Activated naive CD8-positive, alpha-beta T cell treated with anti-CD3 and anti-CD28 coated beads, Interleukin-2, amount 50 U/mL, for 16 hours (primary cell): ENCODE data around the gene WLS.

Source experiments
- DNase-seq: peaks from one replicate; pipeline ENCODE4 v3.0.0-alpha.2; 2020; ENCODE audit warnings: low read depth, low spot score

Gene WLS

DNA sequence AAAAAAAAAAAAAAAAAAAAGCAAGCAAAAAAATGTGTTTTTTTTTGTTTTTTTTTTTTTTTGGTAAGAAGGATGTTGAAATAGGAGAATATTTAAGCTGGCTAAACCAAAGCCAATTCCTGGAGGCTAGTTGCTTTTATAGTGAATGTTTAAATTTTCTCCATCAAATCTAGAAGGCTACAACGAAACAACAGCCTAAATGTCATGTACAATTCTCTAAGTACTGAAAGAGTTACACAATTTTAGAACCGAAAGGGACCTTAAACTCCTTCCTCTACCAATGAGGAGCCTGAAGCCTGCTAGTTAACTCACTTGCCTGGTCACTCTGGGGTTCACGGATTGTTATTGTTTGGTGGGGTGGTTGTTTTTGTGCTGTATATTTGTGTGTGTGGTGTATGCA, 3.5 kb downstream of the WLS start:
- no peak for DNase-seq

DNA sequence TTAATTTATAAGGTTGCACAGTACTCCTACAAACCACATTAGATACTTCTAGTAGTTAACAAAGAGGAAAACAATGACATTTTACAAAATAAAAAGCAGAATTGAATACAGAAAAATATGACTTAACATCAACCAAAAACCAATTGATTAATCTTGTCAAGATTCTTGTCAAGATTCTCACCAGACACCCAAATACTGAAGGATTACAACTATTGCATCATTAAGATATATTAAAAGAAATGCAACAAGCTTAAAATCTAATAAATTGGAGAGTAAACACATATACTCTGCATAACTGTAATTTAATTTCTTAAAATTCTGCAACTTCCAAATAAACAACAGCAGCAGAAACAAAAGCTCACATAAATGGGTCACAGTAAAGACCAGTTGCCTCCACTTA, 4.7 kb downstream of the WLS start:
- DNase-seq = no peak

GRCh38 chr1:68225781-68226180, 6.5 kb downstream of the WLS start:
- no peak for DNase-seq

DNA sequence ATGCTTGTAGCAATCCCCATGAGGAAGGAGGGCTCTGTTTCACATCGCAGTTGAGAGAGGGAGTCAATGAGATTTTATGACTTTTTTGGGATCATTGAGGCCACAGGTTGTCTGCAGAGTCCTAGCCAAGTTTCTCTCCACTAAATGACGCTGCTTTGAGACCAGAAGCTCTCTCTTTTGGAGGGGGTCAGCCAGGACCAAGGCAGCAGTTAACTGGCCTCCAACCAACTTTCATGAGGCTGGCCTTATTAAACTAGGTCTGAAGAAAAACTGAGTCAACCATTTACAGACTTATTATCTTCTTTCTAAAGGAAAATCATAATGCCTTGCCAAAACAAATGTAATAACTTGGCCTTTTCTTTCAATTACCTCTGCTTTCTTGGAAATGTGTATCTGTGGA, 8.6 kb downstream of the WLS start:
- DNase-seq = no peak

GRCh38 chr1:68221980-68222373, 10.3 kb downstream of the WLS start:
- no peak for DNase-seq

- DNase-seq = no peak
These were observed 11.0 kb downstream of the WLS start for GRCh38 chr1:68221001-68221979.

DNA sequence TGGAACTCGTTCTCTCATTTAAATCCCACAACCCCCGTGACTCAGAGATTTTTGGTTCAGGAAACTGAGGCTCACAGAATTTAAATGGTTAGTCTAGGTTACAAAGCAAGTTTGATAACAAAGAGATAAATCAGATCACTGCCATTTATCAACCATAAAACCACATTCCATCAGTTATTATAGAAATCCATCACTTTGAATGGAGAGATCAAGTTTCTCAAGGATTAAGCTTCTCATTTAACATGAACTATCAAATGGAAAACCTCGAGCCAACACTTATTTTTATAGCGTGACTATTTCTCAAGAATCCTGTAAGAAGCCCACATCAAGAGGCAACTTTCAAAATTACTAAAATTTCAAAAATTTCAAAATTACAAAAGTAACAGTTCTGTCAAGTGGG, 11.9 kb downstream of the WLS start:
- DNase-seq = no peak

DNA sequence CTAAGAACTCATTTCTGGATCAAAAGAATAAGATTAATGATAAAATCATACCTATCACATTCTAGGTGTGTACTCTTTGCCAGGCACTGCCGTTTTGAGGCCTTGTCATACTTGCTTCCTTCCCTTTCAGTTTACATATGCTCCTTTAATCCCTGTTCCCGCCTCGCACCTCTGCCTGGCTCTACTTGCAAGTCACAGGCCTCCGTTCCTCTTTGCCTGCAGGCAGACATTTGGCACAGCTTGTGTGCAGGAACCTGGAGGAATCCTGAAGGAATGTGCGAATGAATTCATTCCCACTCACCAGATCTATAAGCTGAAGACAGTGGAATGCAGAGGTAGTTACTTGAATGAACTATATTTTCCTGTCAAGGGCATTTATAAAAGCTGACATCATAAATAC, 13.8 kb downstream of the WLS start:
- no peak for DNase-seq

GRCh38 chr1:68217618-68218017, 14.7 kb downstream of the WLS start:
- no peak for DNase-seq

DNA sequence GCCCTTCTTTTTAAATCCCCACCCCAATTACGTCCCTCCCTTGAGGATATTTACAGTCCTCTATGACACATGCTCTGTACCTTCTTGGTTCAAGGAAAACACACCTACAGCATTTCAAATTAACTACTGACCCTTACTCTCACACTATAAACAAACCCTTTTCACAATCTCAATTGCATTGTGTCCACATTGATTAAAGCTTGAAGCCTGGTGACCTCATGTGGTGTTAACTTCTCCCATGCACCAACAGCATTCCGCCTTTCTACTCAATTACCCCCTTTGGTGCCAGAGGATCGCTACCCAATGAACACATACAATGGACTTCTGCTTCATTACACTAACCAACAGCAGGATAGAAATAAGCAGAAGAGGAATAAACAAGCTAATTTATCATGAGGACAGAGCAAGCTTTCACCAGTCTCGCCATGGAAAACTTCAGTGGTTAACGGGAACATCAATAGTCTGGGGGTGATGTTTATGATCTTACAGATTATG, 15.2 kb downstream of the WLS start:
- DNase-seq = no peak

DNA sequence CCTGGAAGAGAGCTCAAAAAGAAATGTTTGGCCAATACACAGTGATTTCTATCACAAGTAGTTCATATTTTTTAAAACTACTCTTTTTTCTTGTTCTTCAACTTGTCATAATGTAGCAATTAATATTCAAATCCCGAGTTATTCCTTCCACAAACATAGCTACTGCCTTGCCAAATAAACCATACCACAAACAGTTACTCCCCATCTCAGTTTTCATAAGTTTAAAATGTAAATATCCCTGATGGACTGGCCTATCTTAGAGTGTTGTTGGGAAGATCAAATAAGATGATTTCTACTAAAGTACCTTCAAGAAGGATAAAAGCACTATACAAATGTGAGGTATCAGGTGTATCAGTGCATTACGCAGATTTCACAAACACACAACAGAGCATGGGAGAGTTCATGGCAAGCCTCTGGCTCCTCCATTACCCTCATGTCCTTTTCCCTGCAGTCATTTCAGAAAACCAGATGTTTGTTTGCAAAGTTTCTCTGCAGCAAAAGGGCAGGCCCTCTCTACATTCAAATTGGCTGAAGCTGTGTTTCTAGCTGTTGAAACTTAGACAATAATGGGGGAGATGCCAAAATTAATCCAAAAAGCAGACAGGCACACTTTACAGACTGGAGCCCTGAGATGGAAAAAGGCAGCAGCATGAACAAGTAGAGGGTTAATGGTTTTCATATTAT, 16.1 kb downstream of the WLS start:
- DNase-seq = no peak

- no peak for DNase-seq
These were observed 18.5 kb downstream of the WLS start for GRCh38 chr1:68213843-68214242.

GRCh38 chr1:68211761-68212380, 20.5 kb downstream of the WLS start:
- no peak for DNase-seq

DNA sequence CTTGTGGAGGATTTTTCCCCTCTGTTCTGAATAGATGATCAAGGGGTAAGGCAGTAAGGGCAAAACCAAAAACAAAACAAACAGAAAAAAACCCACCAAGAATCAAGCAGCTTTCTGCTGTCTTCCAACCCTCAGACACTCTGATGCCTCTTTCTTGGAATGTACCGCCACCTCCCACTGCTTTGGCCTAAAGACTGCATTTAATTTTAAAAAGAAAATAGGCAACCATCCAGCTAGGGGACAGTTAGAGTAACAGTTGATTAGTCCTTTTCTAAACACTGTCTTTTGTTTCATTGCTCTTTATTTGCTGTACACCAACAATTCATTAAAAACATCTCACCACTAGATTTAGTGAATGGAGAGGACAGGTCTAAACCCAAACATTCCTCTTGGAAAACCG, 21.5 kb downstream of the WLS start:
- DNase-seq = no peak

- no peak for DNase-seq
These were observed 22.3 kb downstream of the WLS start for GRCh38 chr1:68210027-68210426.

DNA sequence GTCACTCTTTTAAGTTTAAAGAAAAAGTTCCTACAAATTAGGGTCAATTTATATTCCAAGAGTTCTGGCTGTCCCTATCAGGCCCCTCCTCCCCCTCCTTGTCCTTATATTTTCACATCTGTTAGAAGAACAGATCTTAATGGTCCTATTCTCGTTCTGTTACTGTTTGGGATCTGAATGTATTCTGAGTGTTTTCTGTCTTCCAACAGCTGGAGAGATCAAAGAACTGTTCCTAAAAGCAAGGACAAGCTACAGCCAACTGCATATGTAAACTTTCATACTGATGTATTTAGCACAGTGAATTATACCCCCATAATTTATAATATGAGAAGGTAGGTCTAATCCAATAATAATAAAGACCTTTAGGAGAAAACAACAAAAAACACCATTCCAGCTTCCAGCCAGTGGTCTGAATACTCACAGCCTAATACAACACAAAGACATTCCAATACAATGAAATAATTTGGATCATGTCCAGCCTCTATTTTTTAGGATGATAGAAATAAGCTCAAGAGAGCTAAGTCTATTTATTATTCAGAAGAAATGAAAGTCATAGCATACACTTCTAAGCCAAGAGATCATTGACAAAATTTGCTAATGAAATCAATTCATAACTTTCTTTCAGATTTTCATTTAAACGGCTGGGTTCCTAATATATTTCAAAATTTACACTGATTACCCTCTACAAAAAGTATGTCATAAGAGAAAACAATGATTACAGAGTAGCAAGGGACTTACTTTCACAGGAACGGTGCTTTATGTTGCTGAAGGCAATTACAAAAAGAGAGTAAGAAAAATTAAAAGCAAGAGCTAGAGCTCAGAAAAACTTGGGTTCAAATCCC, 25.3 kb downstream of the WLS start:
- DNase-seq = no peak

DNA sequence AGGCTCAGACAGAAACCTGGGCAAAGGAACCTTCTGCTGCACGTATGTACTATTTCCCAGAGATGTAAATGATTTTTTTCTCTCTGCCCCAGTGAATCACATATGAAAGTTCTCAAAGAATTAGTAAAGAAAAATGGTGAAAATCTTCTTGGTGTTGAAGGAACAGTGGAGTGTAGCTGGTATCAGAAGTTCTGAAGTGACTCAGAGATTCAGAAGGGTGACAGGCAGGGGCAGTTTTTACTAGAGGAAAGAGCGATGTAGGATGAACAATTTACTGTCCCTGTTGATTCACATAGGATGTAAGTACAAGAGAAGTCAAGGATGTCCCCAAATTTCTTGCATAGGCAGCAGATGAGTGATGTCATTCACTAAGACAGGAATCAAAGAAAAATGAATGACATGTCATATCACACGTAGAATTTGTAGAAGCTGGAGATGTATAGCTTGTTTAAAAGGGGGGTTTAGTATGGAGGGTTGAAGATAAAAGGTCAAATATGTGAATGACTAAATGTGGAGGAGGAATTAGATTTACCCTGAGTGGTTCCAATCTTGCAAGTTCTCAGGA, 26.4 kb downstream of the WLS start:
- DNase-seq = no peak

- DNase-seq = no peak
These were observed 27.2 kb downstream of the WLS start for GRCh38 chr1:68204977-68205630.

DNA sequence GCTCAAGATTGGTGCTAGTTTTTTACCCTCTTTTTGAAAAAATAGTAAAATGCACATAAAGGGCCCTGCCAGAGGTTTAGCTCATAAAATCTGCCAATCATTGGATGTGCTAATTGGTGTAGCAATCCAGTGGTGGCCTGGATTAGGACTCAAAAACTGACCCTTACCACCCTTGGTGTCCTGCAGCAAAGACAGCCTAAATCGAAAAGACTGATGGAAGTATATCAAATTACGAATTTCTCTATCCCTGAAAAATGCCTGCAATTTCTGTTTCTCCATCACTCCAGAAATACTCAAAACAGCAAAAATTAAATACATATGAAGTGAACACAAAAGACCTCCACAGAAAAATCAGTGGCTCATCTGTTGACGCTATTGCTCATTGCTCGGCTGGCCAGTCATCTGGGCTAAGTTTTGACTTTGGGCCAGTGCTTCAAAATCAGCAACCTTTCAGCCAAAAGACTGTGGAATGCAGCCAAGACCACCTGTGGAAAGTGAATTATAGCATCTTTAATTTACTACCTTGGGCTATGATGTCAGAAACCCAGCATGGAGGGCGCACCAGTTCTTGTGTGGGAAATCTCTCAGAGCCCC, 30.0 kb downstream of the WLS start:
- no peak for DNase-seq

- DNase-seq = no peak
These were observed 30.6 kb downstream of the WLS start for GRCh38 chr1:68201546-68202238.
